ENCODE results near the gene SPATC1L. TPM values are rescaled to one million over a fixed set of nuclear protein-coding genes. Genes with fewer than 3 reads are reported as not detected.

SPATC1L gene
- total and polyA plus RNA-seq, 2 of the 8 experiments (the other 6 are each of a cell fraction or from before 2014, with no cell fraction given), result 24.9 to 50.0 TPM

DNA sequence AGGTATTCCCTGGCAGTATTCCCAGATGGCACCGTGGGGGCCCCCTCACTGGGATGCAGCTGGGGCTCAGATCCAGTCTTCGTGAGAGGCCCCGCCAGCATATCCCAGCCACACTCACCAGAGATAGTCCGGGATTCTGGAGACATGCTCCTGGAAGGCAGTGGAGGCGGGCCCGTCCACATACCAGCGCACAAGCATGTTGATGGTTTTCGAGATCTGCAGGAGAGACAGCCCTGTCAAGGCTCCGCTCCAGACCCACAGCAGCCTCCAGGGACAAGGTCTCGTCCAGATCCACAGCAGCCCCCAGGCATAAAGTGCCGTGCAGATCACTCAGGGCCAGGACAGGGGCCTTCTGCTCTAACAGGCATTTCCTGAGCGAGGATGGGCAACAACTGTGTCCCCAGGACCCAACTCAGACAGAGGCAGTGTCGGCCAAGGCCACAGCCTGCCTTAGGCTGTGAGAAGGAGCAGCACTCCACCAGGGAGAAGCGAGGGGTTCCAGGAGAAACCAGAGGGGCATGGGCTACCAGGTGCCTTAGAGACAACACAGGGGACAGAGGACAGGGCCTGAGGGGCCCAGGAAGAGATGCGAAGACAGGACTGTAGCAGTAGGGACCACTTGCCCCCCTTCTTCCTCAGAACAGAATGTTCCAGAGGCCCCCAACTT lies 29.5 kb upstream of the SPATC1L start:
- peaks cover 9% of the 10 kb centered on the region; the same call in 1 of the 2 replicates for H3K79me1 ChIP-seq (ENCODE audit: low read depth, low read length)
- no peaks in the 10 kb centered on the region for H3K4me1 ChIP-seq (replicated peaks in 1 of 4; ENCODE audit: control insufficient read depth in 3 of 4, insufficient read depth in 4 of 4, low read length in 3 of 4)
- peaks cover 0 to 17% (median 7%) of the 10 kb centered on the region in 4 experiments for H3K36me3 ChIP-seq (ENCODE audit: control insufficient read depth in 2 of 4, insufficient read depth in 4 of 4, low read length in 3 of 4)
- POLR2A ChIA-PET (ENCODE audit: partially characterized antibody), result no interaction called here
- H3K14ac ChIP-seq (ENCODE audit: insufficient read length), result no peak overlapping the region
- H3K4me3 ChIP-seq (ENCODE audit: extremely low read depth in 1 of 4, insufficient read depth in 2 of 4, low read depth in 3 of 4, low read length in 4 of 4), result no peak overlapping the region
- FAIRE-seq (no peak), DNase-seq (ENCODE audit: low read depth in 1 of 2, low spot score in 2 of 2) (no peak)
- no peak overlapping the region for H2BK12ac ChIP-seq (ENCODE audit: low read depth, low read length)
- no peak overlapping the region for H3K23ac ChIP-seq (ENCODE audit: insufficient read length)
- CTCF ChIA-PET (ENCODE audit: partially characterized antibody), result no interaction called here
- H4K20me1 ChIP-seq (replicated peaks in 1 of 2; ENCODE audit: control insufficient read depth in 1 of 2, insufficient read depth in 2 of 2, low read length in 2 of 2), result peaks cover 7 to 29% of the 10 kb centered on the region in 2 experiments
- H3K27me3 ChIP-seq (replicated peaks in 1 of 4; ENCODE audit: control insufficient read depth in 3 of 4, extremely low read depth in 1 of 4, insufficient read depth in 3 of 4, low read length in 3 of 4), result no peaks in the 10 kb centered on the region
- peaks cover 0 to 2% of the 10 kb centered on the region in 2 experiments; a peak in 1 of 4 replicates for H3K79me2 ChIP-seq (ENCODE audit: control insufficient read depth in 1 of 2, insufficient read depth in 2 of 2, low read length in 2 of 2)
- no peaks in the 10 kb centered on the region for H3K9me3 ChIP-seq (ENCODE audit: insufficient read depth in 2 of 2, low read depth in 1 of 2, low read length in 1 of 2)
- H3K23me2 ChIP-seq (ENCODE audit: low read depth, low read length), result no peaks in the 10 kb centered on the region
- no peak overlapping the region for H3K4ac ChIP-seq (replicated peaks; ENCODE audit: insufficient read length, low read depth, low read length)
- no peak overlapping the region for H3K4me2 ChIP-seq (ENCODE audit: insufficient read depth in 1 of 2, low read depth in 2 of 2, low read length in 2 of 2)
- no peak overlapping the region for H2BK120ac ChIP-seq (replicated peaks; ENCODE audit: low read depth, low read length)
- no peak overlapping the region for H2BK5ac ChIP-seq (ENCODE audit: low read depth, low read length)
- no peak overlapping the region for H3K56ac ChIP-seq (replicated peaks; ENCODE audit: insufficient read length, low read depth, low read length)
- H4K5ac ChIP-seq (ENCODE audit: insufficient read length, low read depth, low read length), result no peak overlapping the region
- no peak overlapping the region for H3K27ac ChIP-seq (ENCODE audit: low read depth, low read length)
- H4K8ac ChIP-seq (ENCODE audit: extremely low read depth, insufficient read depth, low read length), result no peak overlapping the region
- no peak overlapping the region for H4K91ac ChIP-seq (replicated peaks; ENCODE audit: insufficient read length, low read length)
- no peak overlapping the region for H2AK5ac ChIP-seq (ENCODE audit: low read depth, low read length)
- H2AFZ ChIP-seq (ENCODE audit: low read length), result no peak overlapping the region
- H2BK20ac ChIP-seq (ENCODE audit: low read length), result no peak overlapping the region
- H2BK15ac ChIP-seq (ENCODE audit: low read length), result no peak overlapping the region
- 92% methylated on average over 15 of the region's 15 CpGs; no CpG with 5 or more reads in 1 of the 2 experiments for WGBS, 2 experiments (ENCODE audit: extremely low coverage in 1 of 2, insufficient coverage in 1 of 2, insufficient read length in 1 of 2, insufficient replicate concordance in 2 of 2, low coverage in 1 of 2, low lambda C conversion rate in 2 of 2, missing lambda C conversion rate in 1 of 2)
- no peak overlapping the region for H3K18ac ChIP-seq (ENCODE audit: extremely low read depth, low read length)
- H3K9ac ChIP-seq (replicated peaks in 1 of 4; ENCODE audit: extremely low read depth in 1 of 4, low read depth in 3 of 4, low read length in 3 of 4), result no peak overlapping the region
- TF ChIP-seq ZNF274 (IDR thresholded peaks at IDR 0.05; ENCODE audit: borderline replicate concordance, extremely low read depth, low read length) (no peak), CREB1 (IDR thresholded peaks at IDR 0.05) (no peak), BRCA1 (IDR thresholded peaks at IDR 0.05; ENCODE audit: low read depth, low read length) (no peak), GTF2F1 (IDR thresholded peaks at IDR 0.05; ENCODE audit: borderline replicate concordance, low read depth, low read length) (no peak), POU5F1 (IDR thresholded peaks at IDR 0.05; ENCODE audit: low read depth, low read length) (no peak), PHF8 (conservative IDR thresholded peaks at IDR 0.05; ENCODE audit: low read depth, low read length) (no peak)
- TF ChIP-seq, protein P1, sequence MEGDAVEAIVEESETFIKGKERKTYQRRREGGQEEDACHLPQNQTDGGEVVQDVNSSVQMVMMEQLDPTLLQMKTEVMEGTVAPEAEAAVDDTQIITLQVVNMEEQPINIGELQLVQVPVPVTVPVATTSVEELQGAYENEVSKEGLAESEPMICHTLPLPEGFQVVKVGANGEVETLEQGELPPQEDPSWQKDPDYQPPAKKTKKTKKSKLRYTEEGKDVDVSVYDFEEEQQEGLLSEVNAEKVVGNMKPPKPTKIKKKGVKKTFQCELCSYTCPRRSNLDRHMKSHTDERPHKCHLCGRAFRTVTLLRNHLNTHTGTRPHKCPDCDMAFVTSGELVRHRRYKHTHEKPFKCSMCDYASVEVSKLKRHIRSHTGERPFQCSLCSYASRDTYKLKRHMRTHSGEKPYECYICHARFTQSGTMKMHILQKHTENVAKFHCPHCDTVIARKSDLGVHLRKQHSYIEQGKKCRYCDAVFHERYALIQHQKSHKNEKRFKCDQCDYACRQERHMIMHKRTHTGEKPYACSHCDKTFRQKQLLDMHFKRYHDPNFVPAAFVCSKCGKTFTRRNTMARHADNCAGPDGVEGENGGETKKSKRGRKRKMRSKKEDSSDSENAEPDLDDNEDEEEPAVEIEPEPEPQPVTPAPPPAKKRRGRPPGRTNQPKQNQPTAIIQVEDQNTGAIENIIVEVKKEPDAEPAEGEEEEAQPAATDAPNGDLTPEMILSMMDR (IDR thresholded peaks at IDR 0.05; ENCODE audit: control extremely low read depth in 1 of 3, insufficient read depth in 1 of 3, low read depth in 1 of 3, low read length in 3 of 3), result no peak
- TF ChIP-seq, protein P2, sequence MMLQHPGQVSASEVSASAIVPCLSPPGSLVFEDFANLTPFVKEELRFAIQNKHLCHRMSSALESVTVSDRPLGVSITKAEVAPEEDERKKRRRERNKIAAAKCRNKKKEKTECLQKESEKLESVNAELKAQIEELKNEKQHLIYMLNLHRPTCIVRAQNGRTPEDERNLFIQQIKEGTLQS (IDR thresholded peaks at IDR 0.05; ENCODE audit: insufficient read depth, low read depth, low read length), result no peak
